Measurements from ENCODE around the gene SBF1.

Gene SBF1

GRCh38 chr22:50417411-50418210, 57.2 kb downstream of the SBF1 start:
- Histone ChIP-seq H4K20me1 (ENCODE audit: insufficient read depth, low read length, poor library complexity, severe bottlenecking) (no peaks in the 10 kb centered on the region), H3K9me3 (ENCODE audit: insufficient read depth, low read depth, low read length) (no peaks in the 10 kb centered on the region), H2AFZ (ENCODE audit: low read length) (no peak overlapping the region), H3K4me2 (ENCODE audit: low read depth, low read length, poor library complexity, severe bottlenecking) (no peak overlapping the region), H3K9me2 (replicated peaks; ENCODE audit: low read depth, low read length) (no peaks in the 10 kb centered on the region), H3K9ac (ENCODE audit: low read depth, low read length, poor library complexity, severe bottlenecking) (no peak overlapping the region), H3K36me3 (ENCODE audit: insufficient read depth, low read length) (peaks cover 77% of the 10 kb centered on the region; the same call in 1 of the 2 replicates), H3K27me3 (ENCODE audit: insufficient read depth, low read length, poor library complexity, severe bottlenecking) (no peaks in the 10 kb centered on the region), H3K4me3 (ENCODE audit: low read length, poor library complexity, severe bottlenecking) (no peak overlapping the region), H3F3A (ENCODE audit: low read depth) (no peaks in the 10 kb centered on the region), H3K79me2 (ENCODE audit: insufficient read depth, low read length) (no peaks in the 10 kb centered on the region), H3K4me1 (ENCODE audit: insufficient read depth, low read length, poor library complexity, severe bottlenecking) (no peaks in the 10 kb centered on the region)
- no peak for TF ChIP-seq CTCF (conservative IDR thresholded peaks at IDR 0.05; ENCODE audit: low read length)
- no peak for TF ChIP-seq EZH2phosphoT487 (IDR thresholded peaks at IDR 0.05; ENCODE audit: borderline replicate concordance)

GRCh38 chr22:50416996-50417395, 57.8 kb downstream of the SBF1 start:
- H3K9me2 ChIP-seq (replicated peaks; ENCODE audit: low read depth, low read length), result no peaks in the 10 kb centered on the region
- H3F3A ChIP-seq (ENCODE audit: low read depth), result no peaks in the 10 kb centered on the region
- H3K27me3 ChIP-seq (ENCODE audit: insufficient read depth, low read length, poor library complexity, severe bottlenecking), result no peaks in the 10 kb centered on the region
- no peaks in the 10 kb centered on the region for H3K79me2 ChIP-seq (ENCODE audit: insufficient read depth, low read length)
- peaks cover 71% of the 10 kb centered on the region; the same call in 1 of the 2 replicates for H3K36me3 ChIP-seq (ENCODE audit: insufficient read depth, low read length)
- no peak overlapping the region for H2AFZ ChIP-seq (ENCODE audit: low read length)
- no peaks in the 10 kb centered on the region for H3K9me3 ChIP-seq (ENCODE audit: insufficient read depth, low read depth, low read length)
- TF ChIP-seq EZH2phosphoT487 (IDR thresholded peaks at IDR 0.05; ENCODE audit: borderline replicate concordance), result no peak
- no peak overlapping the region for H3K9ac ChIP-seq (ENCODE audit: low read depth, low read length, poor library complexity, severe bottlenecking)
- no peaks in the 10 kb centered on the region for H3K4me1 ChIP-seq (ENCODE audit: insufficient read depth, low read length, poor library complexity, severe bottlenecking)
- no peak overlapping the region for H3K4me3 ChIP-seq (ENCODE audit: low read length, poor library complexity, severe bottlenecking)
- no peak overlapping the region for H3K4me2 ChIP-seq (ENCODE audit: low read depth, low read length, poor library complexity, severe bottlenecking)
- no peaks in the 10 kb centered on the region for H4K20me1 ChIP-seq (ENCODE audit: insufficient read depth, low read length, poor library complexity, severe bottlenecking)

GRCh38 chr22:50415426-50415825, 59.4 kb downstream of the SBF1 start:
- Histone ChIP-seq H3K4me2 (ENCODE audit: low read depth, low read length, poor library complexity, severe bottlenecking) (no peak overlapping the region), H3K9ac (ENCODE audit: low read depth, low read length, poor library complexity, severe bottlenecking) (no peak overlapping the region), H3K9me3 (ENCODE audit: insufficient read depth, low read depth, low read length) (no peaks in the 10 kb centered on the region), H3K9me2 (replicated peaks; ENCODE audit: low read depth, low read length) (no peaks in the 10 kb centered on the region), H3K4me3 (ENCODE audit: low read length, poor library complexity, severe bottlenecking) (no peak overlapping the region), H3K4me1 (ENCODE audit: insufficient read depth, low read length, poor library complexity, severe bottlenecking) (no peaks in the 10 kb centered on the region), H2AFZ (ENCODE audit: low read length) (no peak overlapping the region), H3K27me3 (ENCODE audit: insufficient read depth, low read length, poor library complexity, severe bottlenecking) (no peaks in the 10 kb centered on the region), H3K79me2 (ENCODE audit: insufficient read depth, low read length) (no peaks in the 10 kb centered on the region), H3K36me3 (ENCODE audit: insufficient read depth, low read length) (peaks cover 62% of the 10 kb centered on the region; the same call in 1 of the 2 replicates), H4K20me1 (ENCODE audit: insufficient read depth, low read length, poor library complexity, severe bottlenecking) (no peaks in the 10 kb centered on the region), H3F3A (ENCODE audit: low read depth) (no peaks in the 10 kb centered on the region)
- TF ChIP-seq EZH2phosphoT487 (IDR thresholded peaks at IDR 0.05; ENCODE audit: borderline replicate concordance), result no peak
- no peak for TF ChIP-seq CTCF (conservative IDR thresholded peaks at IDR 0.05; ENCODE audit: low read length)

All from Loucy (cell line).